GM12875 (cell line): Measurements from ENCODE around the gene RAX2.

Experiments used
- H3K4me3 ChIP-seq: one replicate; pipeline ENCODE4 v1.5.1; 2011; ENCODE audit warnings: low read depth, low read length, control low read depth
- TF ChIP-seq, protein P1 (sequence below): IDR thresholded peaks from 2 replicates; pipeline ENCODE4 v1.5.1; 2011; ENCODE audit warnings: low read depth, mild to moderate bottlenecking, control low read depth, inconsistent platforms, low read length, moderate library complexity, borderline replicate concordance; ENCODE audit not compliant: insufficient read depth

Gene RAX2

DNA sequence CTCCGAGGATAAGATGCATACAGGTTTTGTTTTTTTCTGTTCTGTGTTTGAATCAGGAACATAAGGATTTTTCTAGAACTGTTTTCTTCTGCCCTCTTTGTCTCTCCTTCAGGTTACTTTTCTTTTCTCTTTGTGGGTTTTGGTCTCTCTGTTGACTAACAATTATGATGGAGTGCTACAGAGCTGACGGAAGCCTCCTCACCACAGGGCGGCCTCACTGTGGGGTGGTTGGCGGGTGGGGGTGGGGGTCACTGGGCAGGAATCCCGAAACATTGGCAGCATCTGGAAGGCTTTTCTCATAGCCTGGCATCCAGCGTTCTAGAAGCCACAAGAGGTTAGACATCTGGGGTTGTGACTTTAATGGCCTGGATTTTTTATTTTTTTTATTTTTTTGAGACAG lies 26.1 kb upstream of the RAX2 start:
- TF ChIP-seq, protein P1, sequence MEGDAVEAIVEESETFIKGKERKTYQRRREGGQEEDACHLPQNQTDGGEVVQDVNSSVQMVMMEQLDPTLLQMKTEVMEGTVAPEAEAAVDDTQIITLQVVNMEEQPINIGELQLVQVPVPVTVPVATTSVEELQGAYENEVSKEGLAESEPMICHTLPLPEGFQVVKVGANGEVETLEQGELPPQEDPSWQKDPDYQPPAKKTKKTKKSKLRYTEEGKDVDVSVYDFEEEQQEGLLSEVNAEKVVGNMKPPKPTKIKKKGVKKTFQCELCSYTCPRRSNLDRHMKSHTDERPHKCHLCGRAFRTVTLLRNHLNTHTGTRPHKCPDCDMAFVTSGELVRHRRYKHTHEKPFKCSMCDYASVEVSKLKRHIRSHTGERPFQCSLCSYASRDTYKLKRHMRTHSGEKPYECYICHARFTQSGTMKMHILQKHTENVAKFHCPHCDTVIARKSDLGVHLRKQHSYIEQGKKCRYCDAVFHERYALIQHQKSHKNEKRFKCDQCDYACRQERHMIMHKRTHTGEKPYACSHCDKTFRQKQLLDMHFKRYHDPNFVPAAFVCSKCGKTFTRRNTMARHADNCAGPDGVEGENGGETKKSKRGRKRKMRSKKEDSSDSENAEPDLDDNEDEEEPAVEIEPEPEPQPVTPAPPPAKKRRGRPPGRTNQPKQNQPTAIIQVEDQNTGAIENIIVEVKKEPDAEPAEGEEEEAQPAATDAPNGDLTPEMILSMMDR: no peak
- H3K4me3 ChIP-seq: no peak overlapping the region

DNA sequence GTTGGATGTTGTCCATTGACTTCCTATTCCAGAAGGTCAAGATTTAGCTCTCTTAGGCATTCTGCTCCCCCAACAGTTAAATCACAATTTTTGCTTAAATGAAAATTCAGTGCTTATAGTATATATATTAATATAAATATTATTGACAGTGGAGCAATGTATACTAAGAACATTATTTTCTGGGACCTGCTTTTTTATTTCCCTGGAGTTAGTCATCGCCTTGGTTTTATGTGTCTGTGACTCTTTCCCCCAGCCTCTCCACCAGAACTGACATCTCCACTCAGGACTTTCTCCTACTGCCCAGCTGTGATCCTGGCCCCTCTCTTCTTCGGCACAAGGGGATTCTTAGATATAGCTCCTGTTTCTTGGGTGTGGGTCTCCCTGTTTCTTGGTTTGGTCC lies 24.3 kb upstream of the RAX2 start:
- H3K4me3 ChIP-seq: no peak overlapping the region
- TF ChIP-seq, protein P1: no peak

DNA sequence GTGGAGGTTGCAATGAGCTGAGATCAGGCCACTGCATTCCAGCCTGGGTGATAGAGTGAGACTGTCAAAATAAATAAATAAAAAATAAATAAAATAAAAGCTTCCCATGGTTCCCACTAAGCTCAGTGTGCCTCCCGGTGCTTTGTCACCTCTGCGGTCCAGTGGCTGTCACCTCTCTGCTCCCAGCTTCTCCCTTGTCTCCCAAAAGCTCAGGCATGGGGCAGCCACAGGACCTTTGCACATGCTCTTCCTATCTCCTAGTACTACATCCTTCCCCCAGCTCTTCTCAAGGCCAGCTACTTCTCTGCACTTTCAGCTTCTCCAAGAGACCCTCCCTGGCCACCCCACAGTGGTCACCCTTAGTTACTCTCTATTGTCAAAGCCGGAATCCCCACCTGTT lies 21.8 kb upstream of the RAX2 start:
- TF ChIP-seq, protein P1: no peak
- no peak overlapping the region for H3K4me3 ChIP-seq

DNA sequence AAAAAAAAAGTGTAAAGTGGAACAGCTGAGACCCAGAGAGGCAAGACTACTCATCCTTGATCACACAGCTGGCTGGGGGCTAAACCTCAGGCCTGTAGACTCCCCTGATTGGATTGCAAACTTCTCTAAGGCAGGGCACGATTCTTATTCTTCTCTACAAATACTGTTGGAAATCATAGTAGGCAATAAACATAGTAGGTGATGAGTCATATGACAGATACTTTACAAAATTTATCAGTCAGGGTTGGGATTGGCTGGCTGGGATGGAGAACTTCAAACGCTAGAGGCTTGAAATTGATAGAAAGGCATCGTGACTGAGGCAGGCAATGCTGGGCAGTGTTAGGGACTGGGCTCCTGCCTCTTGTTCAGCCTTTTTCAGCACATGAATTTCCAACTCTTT lies 20.1 kb upstream of the RAX2 start:
- no peak overlapping the region for H3K4me3 ChIP-seq
- TF ChIP-seq, protein P1: no peak

DNA sequence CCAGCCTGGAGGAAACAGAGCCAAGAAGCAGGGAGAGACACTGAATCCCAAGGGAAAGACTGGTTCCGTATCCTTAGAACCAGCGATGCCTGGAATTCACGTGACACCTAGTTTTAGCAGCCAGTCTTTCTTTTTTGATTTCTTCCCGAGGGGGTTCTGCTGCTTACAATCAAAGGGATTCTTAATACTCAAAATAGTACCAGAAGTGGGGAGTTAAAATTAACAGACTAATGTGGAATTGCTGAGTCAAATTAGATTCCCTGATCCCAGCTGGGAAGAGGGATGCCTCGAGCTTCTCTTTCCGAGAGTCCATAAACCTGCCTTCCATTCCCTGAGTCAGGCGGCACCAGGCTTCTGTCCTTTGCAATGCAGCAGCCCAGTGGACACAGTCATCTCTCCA lies 18.9 kb upstream of the RAX2 start:
- TF ChIP-seq, protein P1: no peak
- H3K4me3 ChIP-seq: no peak overlapping the region

DNA sequence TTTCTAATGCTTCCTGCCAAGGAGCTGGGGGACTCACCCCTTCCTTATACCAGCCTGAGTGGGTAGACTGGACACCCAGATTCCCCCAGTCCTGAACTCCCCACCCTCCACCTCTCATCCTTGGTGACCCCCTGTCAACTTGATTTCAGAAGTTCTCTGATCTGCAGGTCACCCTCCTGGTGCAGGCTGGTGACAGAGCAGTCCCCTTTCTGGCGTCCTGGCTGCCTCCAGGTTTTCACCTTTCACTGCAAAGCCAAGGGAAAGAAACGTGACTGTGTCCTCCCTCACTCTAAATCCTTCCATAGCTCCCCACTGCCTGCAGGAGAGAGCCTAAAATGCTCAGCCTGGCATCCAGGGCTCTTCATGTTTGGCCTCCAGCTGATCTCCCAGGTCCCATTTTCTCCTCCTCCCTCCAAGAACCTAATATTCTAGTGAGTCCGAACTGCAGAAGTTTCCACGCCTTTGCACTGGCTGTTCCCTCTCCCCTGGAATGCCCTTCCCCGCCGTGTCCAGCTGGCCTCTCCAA lies 18.2 kb upstream of the RAX2 start:
- no peak overlapping the region for H3K4me3 ChIP-seq
- TF ChIP-seq, protein P1: no peak

DNA sequence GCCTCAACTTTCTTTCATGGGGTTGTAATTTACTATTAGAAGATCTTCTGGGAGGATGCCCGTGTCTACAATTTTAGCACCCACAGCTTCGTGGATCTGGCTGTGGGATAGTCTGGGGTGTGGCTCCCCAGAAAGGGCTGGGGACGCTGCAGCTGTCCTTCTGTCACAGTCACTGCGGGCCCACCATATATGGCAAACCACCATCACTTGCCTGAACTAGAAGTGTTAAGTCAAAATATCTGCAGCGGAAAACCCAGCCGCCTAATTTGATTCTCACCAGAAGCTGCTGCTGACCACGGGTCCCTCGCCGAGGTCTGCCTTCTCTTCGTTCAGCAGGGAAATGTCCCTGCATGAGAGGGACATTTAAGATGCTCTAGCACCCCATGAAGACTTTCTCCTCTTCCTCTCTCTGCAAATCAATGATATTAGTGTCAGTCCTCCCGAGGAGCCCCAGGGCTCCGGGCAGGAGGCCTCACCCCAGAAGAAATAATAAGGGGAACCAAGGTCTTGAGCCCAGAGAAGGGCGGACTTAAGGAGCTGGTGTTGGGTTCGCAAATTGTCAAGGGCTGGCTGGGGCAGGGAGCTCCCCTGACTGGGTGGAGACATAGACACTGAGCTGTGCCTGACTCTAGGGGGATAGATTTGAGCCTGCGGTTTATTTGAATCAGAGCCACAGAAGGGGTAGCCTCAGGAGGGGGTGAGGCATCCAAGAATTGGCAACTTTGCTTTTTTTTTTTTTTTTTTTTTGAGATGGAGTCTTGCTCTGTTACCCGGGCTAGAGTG lies 17.2 kb upstream of the RAX2 start:
- H3K4me3 ChIP-seq: no peak overlapping the region
- TF ChIP-seq, protein P1: no peak
